ENCODE results near the gene ZER1.
A peak's percentile ranks its signal among the peaks of the same experiment; 100 is the strongest.

Gene ZER1

DNA sequence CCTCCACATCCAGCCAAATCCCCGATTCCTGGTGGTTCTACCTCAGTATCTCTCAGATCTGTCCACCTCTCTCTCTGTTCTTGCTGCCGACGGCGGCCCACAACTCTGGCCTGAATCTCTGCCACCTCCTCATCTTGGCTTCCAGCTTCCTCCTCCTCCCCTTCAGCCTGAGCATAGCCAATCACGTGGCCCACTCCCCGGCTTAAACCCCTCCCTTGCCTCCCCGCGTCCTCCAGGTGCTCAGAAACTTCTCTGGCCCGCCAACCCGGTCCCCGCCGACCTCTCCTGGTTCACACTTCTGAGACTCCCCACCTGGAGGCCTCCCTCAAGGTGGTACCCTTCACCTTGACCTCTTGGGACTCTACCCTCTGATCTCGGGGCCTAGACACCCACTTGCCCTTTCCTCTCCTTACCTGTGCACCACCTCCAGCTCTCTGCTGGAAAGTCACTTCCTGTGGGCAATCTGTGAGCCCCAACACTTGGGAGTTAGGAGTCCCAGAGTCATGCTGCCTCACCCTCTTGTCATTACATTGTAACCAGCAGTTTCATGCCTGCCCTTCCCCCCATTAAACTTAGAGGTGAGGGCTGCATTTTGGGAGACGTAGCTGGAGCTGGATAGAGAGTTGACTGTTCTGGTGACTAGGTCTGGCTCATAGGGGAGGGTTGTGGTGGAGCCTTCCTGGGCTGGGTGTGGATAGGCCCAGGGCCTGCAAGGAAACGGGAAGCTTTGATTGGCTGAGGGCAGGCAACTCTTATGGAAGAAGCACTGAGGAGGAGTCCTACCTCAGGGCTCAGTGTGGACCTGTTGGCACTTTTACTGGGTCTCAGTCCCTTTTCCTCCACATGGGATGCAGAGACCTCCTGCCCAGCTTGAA, 87.2 kb downstream of the ZER1 start:
- Histone ChIP-seq H3K4me2 (ENCODE audit: low read length, poor library complexity, severe bottlenecking) (peak overlapping the region; percentile 70), H3K79me1 (replicated peaks; ENCODE audit: low read length, poor library complexity, severe bottlenecking) (peaks cover 16% of the 10 kb centered on the region), H2AFZ (ENCODE audit: low read depth, low read length) (peak overlapping the region; percentile 47), H3K4ac (ENCODE audit: low read depth in 1 of 2, low read length in 2 of 2) (peak overlapping the region; percentile 90 to 99), H3K27ac (ENCODE audit: low read length, poor library complexity, severe bottlenecking) (peak overlapping the region; percentile 92), H3K23ac (ENCODE audit: low read length in 2 of 2) (peak overlapping the region in 1 of 2 experiments; percentile 71), H2AK5ac (ENCODE audit: low read length, severe bottlenecking) (peak overlapping the region; percentile 88), H4K8ac (ENCODE audit: low read length) (peak overlapping the region; percentile 88), H3K9me3 (ENCODE audit: control insufficient read depth, low read length) (no peaks in the 10 kb centered on the region), H3K4me3 (ENCODE audit: insufficient read depth in 1 of 2, low read depth in 1 of 2, low read length in 2 of 2) (peak overlapping the region; percentile 70 to 80), H2BK12ac (ENCODE audit: low read length in 2 of 2) (peak overlapping the region in 1 of 2 experiments; percentile 90), H3K18ac (ENCODE audit: low read depth in 1 of 2, low read length in 2 of 2) (peak overlapping the region; percentile 90 to 97), H3K9ac (ENCODE audit: low read length) (peak overlapping the region; percentile 91), H4K91ac (ENCODE audit: low read length) (peak overlapping the region; percentile 74), H2BK5ac (ENCODE audit: low read depth, low read length, poor library complexity, severe bottlenecking) (peak overlapping the region; percentile 46), H2BK120ac (ENCODE audit: low read depth, low read length) (peak overlapping the region; percentile 87), H3K4me1 (ENCODE audit: control insufficient read depth, insufficient read depth, low read depth, low read length) (peaks cover 30% of the 10 kb centered on the region), H3K14ac (ENCODE audit: low read length in 2 of 2) (peak overlapping the region in 1 of 2 experiments; percentile 97), H3K36me3 (ENCODE audit: control insufficient read depth in 1 of 2, insufficient read depth in 2 of 2, low read depth in 1 of 2, low read length in 2 of 2) (peaks cover 0 to 3% of the 10 kb centered on the region in 2 experiments), H3K27me3 (ENCODE audit: control insufficient read depth in 1 of 2, insufficient read depth in 1 of 2, low read length in 2 of 2) (no peaks in the 10 kb centered on the region), H2BK15ac (ENCODE audit: low read depth, poor library complexity, severe bottlenecking) (peak overlapping the region; percentile 95)
- peak; percentile 79 for DNase-seq
- 2% methylated on average over 15 of the region's 15 CpGs for WGBS

DNA sequence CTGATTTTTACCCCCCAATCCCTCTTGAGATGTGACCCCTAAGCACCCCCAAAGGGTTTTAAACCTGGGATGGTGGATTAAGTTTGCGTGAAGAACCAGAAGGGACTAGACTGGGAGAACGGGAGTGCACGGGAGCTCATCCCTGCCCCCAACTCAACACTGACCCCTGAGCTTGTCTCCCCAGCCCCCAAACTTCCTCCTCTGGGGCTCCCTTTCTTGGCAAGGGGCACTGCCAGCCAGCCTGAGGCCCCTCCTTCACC, 87.7 kb downstream of the ZER1 start:
- peak overlapping the region in 1 of 2 experiments; percentile 40 for H2BK12ac ChIP-seq (ENCODE audit: low read length in 2 of 2)
- H3K4me1 ChIP-seq (ENCODE audit: control insufficient read depth, insufficient read depth, low read depth, low read length) = peaks cover 31% of the 10 kb centered on the region
- peak overlapping the region; percentile 70 for H2AK5ac ChIP-seq (ENCODE audit: low read length, severe bottlenecking)
- peak overlapping the region; percentile 92 for H3K27ac ChIP-seq (ENCODE audit: low read length, poor library complexity, severe bottlenecking)
- H4K8ac ChIP-seq (ENCODE audit: low read length) = peak overlapping the region; percentile 88
- H3K23ac ChIP-seq (ENCODE audit: low read length in 2 of 2) = peak overlapping the region in 1 of 2 experiments; percentile 71
- H3K27me3 ChIP-seq (ENCODE audit: control insufficient read depth in 1 of 2, insufficient read depth in 1 of 2, low read length in 2 of 2) = no peaks in the 10 kb centered on the region
- H3K79me1 ChIP-seq (replicated peaks; ENCODE audit: low read length, poor library complexity, severe bottlenecking) = peaks cover 17% of the 10 kb centered on the region
- peak overlapping the region; percentile 71 for H2BK120ac ChIP-seq (ENCODE audit: low read depth, low read length)
- no peak for DNase-seq
- H3K9ac ChIP-seq (ENCODE audit: low read length) = peak overlapping the region; percentile 91
- peak overlapping the region; percentile 47 for H2AFZ ChIP-seq (ENCODE audit: low read depth, low read length)
- peak overlapping the region; percentile 90 to 99 for H3K4ac ChIP-seq (ENCODE audit: low read depth in 1 of 2, low read length in 2 of 2)
- H3K4me2 ChIP-seq (ENCODE audit: low read length, poor library complexity, severe bottlenecking) = peak overlapping the region; percentile 70
- H2BK5ac ChIP-seq (ENCODE audit: low read depth, low read length, poor library complexity, severe bottlenecking) = peak overlapping the region; percentile 21
- peak overlapping the region; percentile 74 for H4K91ac ChIP-seq (ENCODE audit: low read length)
- peak overlapping the region; percentile 90 for H2BK15ac ChIP-seq (ENCODE audit: low read depth, poor library complexity, severe bottlenecking)
- 0% methylated on average over 3 of the region's 3 CpGs for WGBS
- peak overlapping the region; percentile 90 to 97 for H3K18ac ChIP-seq (ENCODE audit: low read depth in 1 of 2, low read length in 2 of 2)
- H3K36me3 ChIP-seq (ENCODE audit: control insufficient read depth in 1 of 2, insufficient read depth in 2 of 2, low read depth in 1 of 2, low read length in 2 of 2) = peaks cover 0 to 3% of the 10 kb centered on the region in 2 experiments
- H3K4me3 ChIP-seq (ENCODE audit: insufficient read depth in 1 of 2, low read depth in 1 of 2, low read length in 2 of 2) = peak overlapping the region; percentile 70 to 80
- H3K14ac ChIP-seq (ENCODE audit: low read length in 2 of 2) = no peak overlapping the region
- no peaks in the 10 kb centered on the region for H3K9me3 ChIP-seq (ENCODE audit: control insufficient read depth, low read length)

DNA sequence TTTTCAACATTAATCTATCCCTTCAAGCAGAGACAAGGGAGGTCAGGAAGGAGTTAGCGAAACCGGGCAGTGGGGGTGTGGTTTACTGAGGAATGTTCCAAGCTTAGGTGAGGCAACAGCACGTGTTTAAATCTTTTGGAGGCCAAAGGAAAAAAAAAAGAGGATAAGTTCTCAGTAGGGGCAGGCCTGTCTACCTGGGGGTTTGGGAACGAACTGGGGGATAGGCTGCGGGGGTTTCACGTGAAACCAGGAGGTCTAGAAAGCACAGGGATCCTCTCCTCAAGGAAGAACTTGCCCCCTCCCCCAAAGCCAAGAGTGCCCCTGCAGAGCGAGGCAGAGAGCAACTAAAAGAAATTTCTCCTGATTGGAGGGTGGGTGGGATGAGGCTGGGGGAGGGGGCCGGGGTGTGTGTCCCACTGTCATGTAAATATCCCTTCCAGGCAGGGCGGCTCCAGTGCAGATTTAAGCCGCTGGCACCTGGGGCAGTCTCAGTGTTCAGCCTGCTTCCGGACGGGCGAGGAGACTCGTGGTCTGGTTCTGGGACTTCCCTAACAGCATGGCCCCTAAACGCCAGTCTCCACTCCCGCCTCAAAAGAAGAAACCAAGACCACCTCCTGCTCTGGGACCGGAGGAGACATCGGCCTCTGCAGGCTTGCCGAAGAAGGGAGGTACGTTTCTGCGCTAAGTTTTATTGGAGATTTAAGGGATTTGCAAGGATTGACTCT, 88.2 kb downstream of the ZER1 start:
- Histone ChIP-seq H2AK5ac (ENCODE audit: low read length, severe bottlenecking) (no peak overlapping the region), H3K4ac (ENCODE audit: low read depth in 1 of 2, low read length in 2 of 2) (peak overlapping the region; percentile 90 to 99), H2BK15ac (ENCODE audit: low read depth, poor library complexity, severe bottlenecking) (peak overlapping the region; percentile 80), H3K27ac (ENCODE audit: low read length, poor library complexity, severe bottlenecking) (peak overlapping the region; percentile 92), H3K18ac (ENCODE audit: low read depth in 1 of 2, low read length in 2 of 2) (peak overlapping the region; percentile 90 to 97), H3K36me3 (ENCODE audit: control insufficient read depth in 1 of 2, insufficient read depth in 2 of 2, low read depth in 1 of 2, low read length in 2 of 2) (peaks cover 0 to 3% of the 10 kb centered on the region in 2 experiments), H3K79me1 (replicated peaks; ENCODE audit: low read length, poor library complexity, severe bottlenecking) (peaks cover 17% of the 10 kb centered on the region), H2AFZ (ENCODE audit: low read depth, low read length) (no peak overlapping the region), H3K23ac (ENCODE audit: low read length in 2 of 2) (no peak overlapping the region), H2BK12ac (ENCODE audit: low read length in 2 of 2) (no peak overlapping the region), H3K4me3 (ENCODE audit: insufficient read depth in 1 of 2, low read depth in 1 of 2, low read length in 2 of 2) (peak overlapping the region; percentile 70 to 80), H4K91ac (ENCODE audit: low read length) (peak overlapping the region; percentile 69), H3K14ac (ENCODE audit: low read length in 2 of 2) (peak overlapping the region in 1 of 2 experiments; percentile 16), H3K4me2 (ENCODE audit: low read length, poor library complexity, severe bottlenecking) (peak overlapping the region; percentile 70), H3K9ac (ENCODE audit: low read length) (peak overlapping the region; percentile 91), H3K9me3 (ENCODE audit: control insufficient read depth, low read length) (no peaks in the 10 kb centered on the region), H2BK120ac (ENCODE audit: low read depth, low read length) (peak overlapping the region; percentile 71), H4K8ac (ENCODE audit: low read length) (peak overlapping the region; percentile 85), H2BK5ac (ENCODE audit: low read depth, low read length, poor library complexity, severe bottlenecking) (no peak overlapping the region), H3K4me1 (ENCODE audit: control insufficient read depth, insufficient read depth, low read depth, low read length) (peaks cover 31% of the 10 kb centered on the region), H3K27me3 (ENCODE audit: control insufficient read depth in 1 of 2, insufficient read depth in 1 of 2, low read length in 2 of 2) (no peaks in the 10 kb centered on the region)
- peak; percentile 51 for DNase-seq
- 3% methylated on average over 8 of the region's 21 CpGs for WGBS

All from mesenchymal stem cell (in vitro differentiated cells and primary cell).